GM12872 (cell line): ENCODE results near the gene MATK.

Experiments
- TF ChIP-seq, protein P1 (sequence below): IDR thresholded peaks from 3 replicates; pipeline ENCODE4 v1.5.1; 2011; ENCODE audit warnings: low read depth, mild to moderate bottlenecking, low read length, moderate library complexity; ENCODE audit not compliant: insufficient read depth

MATK gene

DNA sequence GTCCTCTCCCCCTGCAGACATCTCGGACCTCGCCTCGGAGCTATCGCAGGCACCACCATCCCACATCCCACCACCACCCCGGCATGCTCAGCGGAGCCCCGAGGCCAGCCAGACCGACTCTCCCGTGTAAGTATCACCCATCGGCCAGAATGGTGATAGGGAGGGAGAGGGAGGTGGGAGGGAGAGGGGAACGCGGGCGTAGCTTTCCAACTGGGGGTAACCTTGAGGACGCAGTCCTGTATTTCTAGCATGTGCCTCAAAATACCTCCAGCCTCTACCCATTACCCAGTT, 51.9 kb downstream of the MATK start:
- TF ChIP-seq, protein P1, sequence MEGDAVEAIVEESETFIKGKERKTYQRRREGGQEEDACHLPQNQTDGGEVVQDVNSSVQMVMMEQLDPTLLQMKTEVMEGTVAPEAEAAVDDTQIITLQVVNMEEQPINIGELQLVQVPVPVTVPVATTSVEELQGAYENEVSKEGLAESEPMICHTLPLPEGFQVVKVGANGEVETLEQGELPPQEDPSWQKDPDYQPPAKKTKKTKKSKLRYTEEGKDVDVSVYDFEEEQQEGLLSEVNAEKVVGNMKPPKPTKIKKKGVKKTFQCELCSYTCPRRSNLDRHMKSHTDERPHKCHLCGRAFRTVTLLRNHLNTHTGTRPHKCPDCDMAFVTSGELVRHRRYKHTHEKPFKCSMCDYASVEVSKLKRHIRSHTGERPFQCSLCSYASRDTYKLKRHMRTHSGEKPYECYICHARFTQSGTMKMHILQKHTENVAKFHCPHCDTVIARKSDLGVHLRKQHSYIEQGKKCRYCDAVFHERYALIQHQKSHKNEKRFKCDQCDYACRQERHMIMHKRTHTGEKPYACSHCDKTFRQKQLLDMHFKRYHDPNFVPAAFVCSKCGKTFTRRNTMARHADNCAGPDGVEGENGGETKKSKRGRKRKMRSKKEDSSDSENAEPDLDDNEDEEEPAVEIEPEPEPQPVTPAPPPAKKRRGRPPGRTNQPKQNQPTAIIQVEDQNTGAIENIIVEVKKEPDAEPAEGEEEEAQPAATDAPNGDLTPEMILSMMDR: no peak

DNA sequence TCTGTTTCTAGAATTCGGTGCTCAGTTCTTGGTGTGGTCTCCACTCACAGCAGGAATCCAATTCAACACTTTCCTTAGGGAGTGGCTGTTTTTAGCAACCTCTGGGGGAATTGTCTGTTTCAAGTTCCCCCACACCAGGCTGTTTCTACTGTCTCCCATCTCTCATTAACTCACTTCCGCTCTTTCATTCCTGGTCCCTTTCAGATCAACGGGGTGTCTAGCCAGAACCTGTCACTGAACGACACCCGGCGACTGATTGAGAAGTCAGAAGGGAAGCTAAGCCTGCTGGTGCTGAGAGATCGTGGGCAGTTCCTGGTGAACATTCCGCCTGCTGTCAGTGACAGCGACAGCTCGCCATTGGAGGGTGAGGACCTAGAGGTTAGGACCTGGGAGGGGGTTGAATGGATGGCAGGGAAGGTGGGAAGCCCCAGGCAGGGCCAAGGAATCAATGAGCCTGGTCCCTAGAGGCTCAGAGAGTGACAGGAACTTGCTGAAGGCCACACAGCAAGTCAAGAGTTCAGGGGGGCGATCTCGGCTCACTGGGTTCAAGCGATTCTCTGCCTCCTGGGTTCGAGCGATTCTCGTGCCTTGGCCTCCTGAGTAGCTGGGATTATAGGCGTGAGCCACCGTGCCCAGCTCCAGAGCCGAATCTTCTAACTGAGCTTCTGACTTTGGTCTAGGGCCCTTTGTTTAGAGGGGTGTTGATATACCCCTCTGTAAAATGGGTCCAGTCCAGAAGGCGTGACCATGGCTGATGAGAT, 52.5 kb downstream of the MATK start:
- TF ChIP-seq, protein P1: no peak

DNA sequence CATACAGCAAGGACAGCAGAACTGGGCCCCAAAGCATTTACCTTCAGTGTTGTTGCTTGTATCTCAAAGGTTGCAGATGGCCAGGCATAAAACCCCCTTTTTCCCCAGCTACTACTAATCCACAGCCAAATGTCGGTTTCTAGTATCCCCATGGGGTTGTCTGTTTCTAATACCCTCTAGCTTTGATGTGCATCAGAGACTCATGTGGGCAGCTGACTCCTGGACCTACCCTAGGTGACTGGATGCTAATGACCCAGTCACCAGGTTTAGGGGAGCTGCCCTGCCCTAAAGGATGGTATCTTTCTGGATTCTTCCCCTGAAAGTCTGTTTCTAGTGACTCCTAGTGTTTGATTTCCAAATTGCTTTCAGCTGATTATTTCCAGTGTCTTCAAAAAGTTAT, 54.1 kb downstream of the MATK start:
- TF ChIP-seq, protein P1: no peak

DNA sequence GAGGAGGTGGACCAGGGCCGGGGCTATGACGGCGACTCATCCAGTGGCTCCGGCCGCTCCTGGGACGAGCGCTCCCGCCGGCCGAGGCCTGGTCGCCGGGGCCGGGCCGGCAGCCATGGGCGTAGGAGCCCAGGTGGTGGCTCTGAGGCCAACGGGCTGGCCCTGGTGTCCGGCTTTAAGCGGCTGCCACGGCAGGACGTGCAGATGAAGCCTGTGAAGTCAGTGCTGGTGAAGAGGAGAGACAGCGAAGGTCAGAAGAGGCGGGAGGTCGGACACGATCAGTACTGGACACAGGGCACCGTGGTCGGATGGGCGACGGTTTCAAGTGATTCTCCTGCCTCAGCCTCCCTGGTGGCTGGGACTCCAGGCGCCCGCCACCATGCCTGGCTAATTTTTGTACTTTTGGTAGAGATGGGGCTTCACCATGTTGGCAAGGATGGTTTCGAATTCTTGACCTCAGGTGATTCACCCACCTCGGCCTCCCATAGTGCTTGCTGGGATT, 55.7 kb downstream of the MATK start:
- TF ChIP-seq, protein P1: no peak
